NB4 (cell line): Measurements from ENCODE around the gene MED14.

Source experiments
- DNase-seq: peaks from one replicate; pipeline ENCODE4 v3.0.0; 2010; ENCODE audit warnings: low read depth
- H3K4me3 ChIP-seq: one replicate; pipeline ENCODE4 v1.5.1; 2011; ENCODE audit warnings: mild to moderate bottlenecking, low read depth, low read length, moderate library complexity
- CTCF ChIP-seq: IDR thresholded peaks from one replicate; pipeline ENCODE4 v1.5.1; 2012; ENCODE audit warnings: low read depth, low read length
- MAX ChIP-seq: IDR thresholded peaks from 2 replicates; pipeline ENCODE4 v1.6.1; 2011; ENCODE audit warnings: low read depth, low read length
- MYC ChIP-seq: IDR thresholded peaks from 2 replicates; pipeline ENCODE4 v1.6.1; 2011; ENCODE audit warnings: low read depth, low read length
- POLR2A ChIP-seq: IDR thresholded peaks from 2 replicates; pipeline ENCODE4 v1.6.1; 2011; ENCODE audit warnings: mild to moderate bottlenecking; ENCODE audit not compliant: insufficient read length; ENCODE audit errors: extremely low read depth

The MED14 gene

GRCh38 chrX:40705658-40706312 is 29.6 kb downstream of the MED14 start:
- DNase-seq = no peak
- TF ChIP-seq MYC (no peak), CTCF (no peak), POLR2A (no peak), MAX (no peak)
- no peak overlapping the region for H3K4me3 ChIP-seq

GRCh38 chrX:40700640-40701342 is 34.6 kb downstream of the MED14 start:
- TF ChIP-seq POLR2A = no peak
- TF ChIP-seq MYC = no peak
- TF ChIP-seq MAX = no peak
- no peak for TF ChIP-seq CTCF
- DNase-seq = no peak

GRCh38 chrX:40698851-40699250 is 36.5 kb downstream of the MED14 start:
- TF ChIP-seq CTCF (no peak), MYC (no peak), POLR2A (no peak), MAX (no peak)
- no peak overlapping the region for H3K4me3 ChIP-seq
- no peak for DNase-seq

More at GRCh38 chrX:40700640-40701342, 34.6 kb downstream of the MED14 start:
- no peak overlapping the region for H3K4me3 ChIP-seq

GRCh38 chrX:40694802-40695201 is 40.5 kb downstream of the MED14 start:
- H3K4me3 ChIP-seq = no peak overlapping the region
- no peak for TF ChIP-seq MAX
- TF ChIP-seq CTCF = no peak
- no peak for TF ChIP-seq POLR2A
- DNase-seq = no peak

GRCh38 chrX:40688929-40689328 is 46.4 kb downstream of the MED14 start:
- no peak overlapping the region for H3K4me3 ChIP-seq
- TF ChIP-seq MYC = no peak
- no peak for TF ChIP-seq POLR2A
- no peak for TF ChIP-seq CTCF
- TF ChIP-seq MAX = no peak
- no peak for DNase-seq
